Tibial nerve (tissue), 4 donors: ENCODE results near the gene USP48. TPM values are rescaled to one million over a fixed set of nuclear protein-coding genes. Genes with fewer than 3 reads are reported as not detected.

Experiments
- DNase-seq, 2 donors: peaks; one replicate each; pipeline ENCODE4 v3.0.0-alpha.2; 2019; ENCODE audit warnings: low spot score in 2 of 2
- H3K27ac ChIP-seq, 4 donors: fragments of 200-600 bp; sonication (generic) in 3 of 4; one replicate each; pipeline ENCODE4 v1.5.1; 2017 to 2019; ENCODE audit warnings: mild to moderate bottlenecking in 1 of 4
- H3K27me3 ChIP-seq, 2 donors: fragments of 200-600 bp; sonication (generic) in 1 of 2; one replicate each; pipeline versions ENCODE4 v1.5.1 to v1.6.0; 2017 to 2019
- H3K36me3 ChIP-seq, 3 donors: fragments of 200-600 bp; sonication (generic); one replicate each; pipeline ENCODE4 v1.5.1; 2018 to 2019
- H3K4me1 ChIP-seq, 4 donors: fragments of 200-600 bp; sonication (generic) in 3 of 4; one replicate each; pipeline ENCODE4 v1.5.1; 2017 to 2019
- H3K4me3 ChIP-seq, 4 donors: fragments of 200-600 bp; sonication (generic) in 3 of 4; one replicate each; pipeline ENCODE4 v1.5.1; 2017 to 2019; ENCODE audit warnings: mild to moderate bottlenecking in 1 of 4, moderate library complexity in 1 of 4
- H3K9me3 ChIP-seq, 4 donors: fragments of 200-600 bp; sonication (generic) in 3 of 4; one replicate each; pipeline ENCODE4 v1.5.1; 2017 to 2019
- EP300 ChIP-seq, 2 donors: sonication (generic); formaldehyde crosslinking; IDR thresholded peaks; one replicate each; pipeline ENCODE4 v1.6.1; 2017; ENCODE audit warnings: antibody characterized with exemption in 2 of 2, mild to moderate bottlenecking in 1 of 2
- POLR2A ChIP-seq, 2 donors: fragments of 450-650 bp; IDR thresholded peaks; one replicate each; pipeline ENCODE4 v1.6.1; 2017; ENCODE audit warnings: antibody characterized with exemption in 2 of 2, mild to moderate bottlenecking in 2 of 2, moderate library complexity in 2 of 2
- WGBS, 2 donors: methylation state at CpG; one replicate each; pipeline ENCODE4 v1.1.5; 2018; 5-methylcytosine and 5-hydroxymethylcytosine counted together
- total RNA-seq, 4 donors: library from RNA; depleted of rRNA; stranded (reverse); fragments of >200 nt; gene quantifications; one replicate each; pipeline ENCODE4 v1.1.0, GENCODE V29; 2016
- TF ChIP-seq, protein P1 (sequence below), 5 experiments: fragments of 200-600 bp in 3 of 5; fragments of 450-650 bp in 2 of 5; sonication (generic) in 3 of 5; IDR thresholded peaks; one replicate each; pipeline ENCODE4 v1.5.1; 2016 to 2019; ENCODE audit warnings: antibody characterized with exemption in 5 of 5, mild to moderate bottlenecking in 3 of 5, moderate library complexity in 2 of 5

The USP48 gene
- total RNA-seq, 4 donors from 2014 or later, result 51.1 to 65.9 (median 58.7) TPM

- TF ChIP-seq, protein P1, sequence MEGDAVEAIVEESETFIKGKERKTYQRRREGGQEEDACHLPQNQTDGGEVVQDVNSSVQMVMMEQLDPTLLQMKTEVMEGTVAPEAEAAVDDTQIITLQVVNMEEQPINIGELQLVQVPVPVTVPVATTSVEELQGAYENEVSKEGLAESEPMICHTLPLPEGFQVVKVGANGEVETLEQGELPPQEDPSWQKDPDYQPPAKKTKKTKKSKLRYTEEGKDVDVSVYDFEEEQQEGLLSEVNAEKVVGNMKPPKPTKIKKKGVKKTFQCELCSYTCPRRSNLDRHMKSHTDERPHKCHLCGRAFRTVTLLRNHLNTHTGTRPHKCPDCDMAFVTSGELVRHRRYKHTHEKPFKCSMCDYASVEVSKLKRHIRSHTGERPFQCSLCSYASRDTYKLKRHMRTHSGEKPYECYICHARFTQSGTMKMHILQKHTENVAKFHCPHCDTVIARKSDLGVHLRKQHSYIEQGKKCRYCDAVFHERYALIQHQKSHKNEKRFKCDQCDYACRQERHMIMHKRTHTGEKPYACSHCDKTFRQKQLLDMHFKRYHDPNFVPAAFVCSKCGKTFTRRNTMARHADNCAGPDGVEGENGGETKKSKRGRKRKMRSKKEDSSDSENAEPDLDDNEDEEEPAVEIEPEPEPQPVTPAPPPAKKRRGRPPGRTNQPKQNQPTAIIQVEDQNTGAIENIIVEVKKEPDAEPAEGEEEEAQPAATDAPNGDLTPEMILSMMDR (IDR thresholded peaks at IDR 0.05), result no peak
- TF ChIP-seq EP300 (IDR thresholded peaks at IDR 0.05) (no peak), POLR2A (IDR thresholded peaks at IDR 0.05) (no peak)
- no peaks in the 10 kb centered on the region for H3K36me3 ChIP-seq
- peaks cover 0 to 39% (median 2%) of the 10 kb centered on the region in 4 donors for H3K4me1 ChIP-seq
- peak overlapping the region in 2 of 4 donors; percentile 42 to 86 for H3K27ac ChIP-seq
- no peaks in the 10 kb centered on the region for H3K9me3 ChIP-seq
- DNase-seq, result no peak
- peaks cover 0 to 10% of the 10 kb centered on the region in 2 donors for H3K27me3 ChIP-seq
- no peak overlapping the region for H3K4me3 ChIP-seq
- 95 to 98% methylated on average over 6 of the region's 6 CpGs for whole genome bisulfite sequencing, 2 donors
Observed at GRCh38 chr1:21637514-21637913, 145.4 kb downstream of the USP48 start.

- TF ChIP-seq EP300 (IDR thresholded peaks at IDR 0.05) (no peak), POLR2A (IDR thresholded peaks at IDR 0.05) (no peak)
- TF ChIP-seq, protein P1 (IDR thresholded peaks at IDR 0.05), result no peak
- Histone ChIP-seq H3K27ac (peak overlapping the region in 2 of 4 donors; percentile 55 to 81), H3K27me3 (peaks cover 0 to 16% of the 10 kb centered on the region in 2 donors), H3K36me3 (no peaks in the 10 kb centered on the region), H3K4me1 (peaks cover 0 to 39% (median 2%) of the 10 kb centered on the region in 4 donors), H3K9me3 (no peaks in the 10 kb centered on the region), H3K4me3 (no peak overlapping the region)
- WGBS, 2 donors, result 88 to 97% methylated on average over 2 of the region's 2 CpGs
- DNase-seq, result no peak
Observed at GRCh38 chr1:21636029-21636428, 146.9 kb downstream of the USP48 start.

- Histone ChIP-seq H3K27ac (peak overlapping the region in 3 of 4 donors; percentile 42 to 85 (median 81)), H3K27me3 (peaks cover 0 to 19% of the 10 kb centered on the region in 2 donors), H3K9me3 (no peaks in the 10 kb centered on the region), H3K36me3 (no peaks in the 10 kb centered on the region), H3K4me1 (peaks cover 0 to 39% (median 2%) of the 10 kb centered on the region in 4 donors), H3K4me3 (no peak overlapping the region)
- 36 to 37% methylated on average over 12 of the region's 12 CpGs for WGBS, 2 donors
- TF ChIP-seq POLR2A (IDR thresholded peaks at IDR 0.05), result no peak
- TF ChIP-seq EP300 (IDR thresholded peaks at IDR 0.05), result peak in 1 of 2 donors; percentile 72
- TF ChIP-seq, protein P1 (IDR thresholded peaks at IDR 0.05), result no peak
- DNase-seq, result no peak
Observed at GRCh38 chr1:21634806-21635535, 148.0 kb downstream of the USP48 start.

DNA sequence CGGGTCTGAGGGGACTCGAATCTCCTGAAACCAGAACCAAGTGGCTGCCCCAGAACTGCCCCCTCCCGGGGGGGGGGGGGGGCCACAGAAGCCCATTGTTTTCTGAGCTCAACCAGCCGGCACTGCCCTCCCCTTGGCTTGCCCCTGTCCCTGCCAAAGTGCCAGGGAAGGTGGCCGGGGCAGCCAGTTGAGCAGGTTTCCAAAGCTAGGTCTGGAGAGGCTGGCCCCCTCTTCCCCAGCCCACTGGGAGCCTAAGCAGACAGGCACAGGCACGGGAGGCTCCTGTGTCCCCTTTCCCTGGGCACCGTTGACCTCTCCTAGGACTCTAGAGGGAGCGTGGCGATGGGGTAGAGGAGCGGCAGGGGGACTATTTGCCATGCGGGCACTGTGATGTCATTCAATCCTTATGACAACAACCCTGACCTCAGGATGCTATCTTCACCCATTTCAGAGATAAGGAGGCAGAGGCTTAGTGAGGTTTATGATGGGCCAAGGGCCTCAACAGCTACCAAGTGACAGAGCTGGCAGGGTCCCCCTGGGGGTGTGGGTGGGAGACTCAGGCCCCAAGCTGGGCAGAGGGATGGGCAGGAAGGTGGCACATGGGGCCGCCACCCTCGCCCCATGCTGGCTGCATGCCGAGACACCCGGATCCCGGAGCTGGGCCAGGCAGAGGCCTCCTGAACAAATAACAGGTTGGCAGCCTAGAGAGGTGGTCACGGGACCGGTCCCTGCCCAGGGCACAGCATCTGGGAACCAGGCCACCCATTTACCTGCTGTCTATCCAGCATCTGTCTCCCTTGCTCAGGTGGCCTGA is 148.8 kb downstream of the USP48 start:
- Histone ChIP-seq H3K9me3 (no peaks in the 10 kb centered on the region), H3K4me1 (peaks cover 0 to 33% (median 2%) of the 10 kb centered on the region in 4 donors), H3K4me3 (no peak overlapping the region), H3K36me3 (no peaks in the 10 kb centered on the region), H3K27ac (peak overlapping the region; percentile 31 to 81 (median 57)), H3K27me3 (peaks cover 0 to 20% of the 10 kb centered on the region in 2 donors)
- no peak for DNase-seq
- WGBS, 2 donors, result 72 to 73% methylated on average over 9 to 16 of the region's 18 CpGs
- TF ChIP-seq POLR2A (IDR thresholded peaks at IDR 0.05) (no peak), EP300 (IDR thresholded peaks at IDR 0.05) (no peak)
- TF ChIP-seq, protein P1 (IDR thresholded peaks at IDR 0.05), result no peak
